LNCAP (cell line): ENCODE measurements around the gene SLC25A21.

Experiments
- CTCF ChIP-seq: fragments of 450-650 bp; IDR thresholded peaks from 2 replicates; pipeline ENCODE4 v1.5.1; 2017; ENCODE audit warnings: mild to moderate bottlenecking

SLC25A21 gene

GRCh38 chr14:37051680-37052079 lies 120.7 kb downstream of the SLC25A21 start:
- TF ChIP-seq CTCF = no peak

- TF ChIP-seq CTCF = no peak
Observed at GRCh38 chr14:37051153-37051552, 121.3 kb downstream of the SLC25A21 start.

DNA sequence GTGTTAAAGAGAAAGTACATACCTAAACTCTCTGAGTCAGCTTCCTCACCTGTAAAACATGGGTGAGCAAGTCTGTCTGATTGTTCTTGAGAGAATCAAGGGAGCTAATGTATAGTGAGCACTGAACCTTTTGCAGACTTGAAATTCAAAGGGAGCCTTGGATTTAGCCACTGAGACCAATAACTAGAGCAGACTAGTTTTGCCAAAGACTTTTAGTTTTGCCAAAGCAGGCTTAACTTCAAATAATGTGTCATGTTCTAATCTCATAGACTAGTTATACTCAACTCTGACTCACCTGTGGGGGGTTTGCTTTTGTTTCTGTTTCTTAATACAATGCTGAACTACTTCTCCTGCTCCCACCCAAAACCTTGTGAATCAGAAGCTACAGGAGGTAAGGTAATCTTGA lies 123.7 kb downstream of the SLC25A21 start:
- TF ChIP-seq CTCF = no peak

- no peak for TF ChIP-seq CTCF
Observed at GRCh38 chr14:37047996-37048395, 124.4 kb downstream of the SLC25A21 start.

DNA sequence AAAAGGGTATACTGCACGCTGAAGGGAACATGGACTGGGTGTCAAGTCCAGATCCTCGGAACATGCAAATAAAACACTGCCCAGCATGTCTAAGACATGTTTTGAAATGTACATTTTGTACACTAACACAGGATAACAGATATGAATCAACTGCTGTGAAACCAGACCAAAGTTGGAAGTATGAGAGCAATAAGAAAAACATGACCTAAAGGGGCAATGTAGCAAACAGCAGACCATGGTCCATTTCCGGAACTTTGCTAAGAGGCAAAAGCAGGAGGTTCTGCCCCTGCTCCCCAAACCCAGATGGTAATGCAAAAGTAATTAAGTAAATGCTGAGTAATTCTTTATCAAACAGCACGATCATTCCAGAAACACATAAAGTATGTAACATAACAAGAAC lies 125.2 kb downstream of the SLC25A21 start:
- no peak for TF ChIP-seq CTCF

DNA sequence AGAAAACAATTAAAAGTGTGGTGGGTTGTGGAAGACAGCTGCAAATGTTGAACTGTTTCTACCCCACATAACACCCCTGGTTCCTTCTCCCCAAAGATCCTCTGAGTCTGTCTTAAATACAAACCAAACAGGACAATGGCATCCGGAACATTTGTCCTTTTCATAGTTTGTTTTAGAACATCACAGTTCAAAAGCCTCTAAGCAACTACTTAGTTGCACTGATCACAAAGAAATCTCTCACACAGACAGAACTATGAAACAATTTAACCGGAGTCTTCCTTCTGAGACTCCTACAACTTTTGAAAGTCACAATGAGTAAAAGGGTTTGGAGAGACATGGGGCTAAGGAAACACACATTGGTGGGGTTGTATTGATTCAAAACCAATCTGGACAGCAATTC lies 125.6 kb downstream of the SLC25A21 start:
- no peak for TF ChIP-seq CTCF

GRCh38 chr14:37045340-37046061 lies 126.9 kb downstream of the SLC25A21 start:
- TF ChIP-seq CTCF = no peak
